GM12891 (cell line): Measurements from ENCODE around the gene TMEM204.

Experiments used
- POLR2A ChIP-seq: IDR thresholded peaks from 2 replicates; pipeline ENCODE4 v1.6.1; 2011; ENCODE audit warnings: low read depth, low read length, control low read depth
- POU2F2 ChIP-seq: IDR thresholded peaks from 2 replicates; pipeline ENCODE4 v1.6.1; 2011; ENCODE audit warnings: low read depth, mild to moderate bottlenecking, control low read depth, low read length, moderate library complexity
- SPI1 ChIP-seq: IDR thresholded peaks from 2 replicates; pipeline ENCODE4 v1.6.1; 2011; ENCODE audit warnings: low read depth, low read length, control low read depth
- TAF1 ChIP-seq: IDR thresholded peaks from 2 replicates; pipeline ENCODE4 v1.6.1; 2011; ENCODE audit warnings: low read depth, low read length, control low read depth

DNA sequence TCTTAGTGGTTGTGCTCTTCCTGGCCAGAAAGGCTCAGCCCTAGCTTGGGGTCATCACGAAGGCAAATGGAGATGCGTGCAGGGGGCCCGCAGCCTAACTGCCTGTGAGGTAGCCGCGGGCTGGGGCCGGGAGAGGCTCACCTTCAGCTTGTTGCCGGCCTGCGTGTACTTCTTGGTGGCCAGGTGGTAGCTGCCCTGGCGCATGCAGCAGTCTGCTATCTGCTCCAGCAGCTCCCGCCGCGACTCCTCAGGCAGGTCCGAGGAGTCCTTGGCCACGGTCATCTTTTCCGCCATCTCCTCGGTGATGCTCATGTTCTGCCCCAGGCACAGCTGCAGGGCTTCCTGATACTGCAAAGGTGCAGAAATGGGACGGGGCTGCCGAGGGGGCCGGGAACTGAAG, 13.0 kb upstream of the TMEM204 start:
- TF ChIP-seq POLR2A = no peak
- no peak for TF ChIP-seq POU2F2
- TF ChIP-seq TAF1 = no peak
- no peak for TF ChIP-seq SPI1
